ENCODE results near the gene NDOR1.

Gene NDOR1

GRCh38 chr9:137205126-137206069, at the start of gene NDOR1, which contains the start of gene TMEM203:
NDOR1 (plus strand) TSS chr9:137205700; CDS start chr9:137205778, 78 bp downstream.
TMEM203 (minus strand) TSS chr9:137205648; CDS start chr9:137205414, 234 bp downstream.
- no peak for DNase-seq

- DNase-seq: no peak
These were observed 48.7 kb upstream of the NDOR1 start for GRCh38 chr9:137156567-137157375.

DNA sequence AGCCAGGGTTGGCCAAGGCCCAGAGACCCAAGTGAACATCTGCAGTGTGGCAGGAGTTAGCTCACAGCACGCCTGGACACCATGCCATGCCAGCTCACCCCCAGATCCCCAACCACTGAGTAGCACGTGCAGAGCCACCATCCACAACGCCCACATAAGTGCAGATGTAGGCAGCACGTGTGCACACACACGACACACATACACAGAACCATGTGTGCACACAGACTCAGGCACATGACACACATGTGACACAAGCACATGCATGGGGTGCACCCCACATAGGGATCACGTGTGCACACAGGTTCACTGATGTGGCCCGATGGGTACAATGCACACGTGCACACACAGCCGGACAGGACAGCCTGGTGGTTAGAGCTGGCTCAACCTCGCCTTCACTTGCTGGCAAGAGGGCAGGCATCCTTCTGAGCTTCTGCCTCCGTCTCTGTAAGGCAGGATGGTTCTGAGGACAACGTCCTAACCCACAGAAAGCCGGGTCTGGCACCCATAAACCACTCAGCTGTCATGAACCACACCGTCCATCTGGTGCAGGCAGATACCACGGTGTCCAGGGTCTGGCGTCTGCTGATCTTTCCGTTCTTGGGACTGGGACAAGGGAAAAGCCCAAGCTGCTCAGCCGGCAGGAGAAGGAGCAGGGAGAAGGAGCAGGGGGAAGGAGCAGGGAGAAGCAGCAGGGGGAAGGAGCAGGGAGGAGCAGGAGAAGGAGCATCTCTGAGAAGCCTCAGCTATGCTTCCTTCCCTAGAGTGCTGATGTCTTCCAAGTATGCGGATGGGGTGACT, 47.7 kb upstream of the NDOR1 start:
- no peak for DNase-seq

GRCh38 chr9:137158625-137159024, 46.9 kb upstream of the NDOR1 start:
- no peak for DNase-seq

- no peak for DNase-seq
These were observed 46.1 kb upstream of the NDOR1 start for GRCh38 chr9:137159105-137160053.

DNA sequence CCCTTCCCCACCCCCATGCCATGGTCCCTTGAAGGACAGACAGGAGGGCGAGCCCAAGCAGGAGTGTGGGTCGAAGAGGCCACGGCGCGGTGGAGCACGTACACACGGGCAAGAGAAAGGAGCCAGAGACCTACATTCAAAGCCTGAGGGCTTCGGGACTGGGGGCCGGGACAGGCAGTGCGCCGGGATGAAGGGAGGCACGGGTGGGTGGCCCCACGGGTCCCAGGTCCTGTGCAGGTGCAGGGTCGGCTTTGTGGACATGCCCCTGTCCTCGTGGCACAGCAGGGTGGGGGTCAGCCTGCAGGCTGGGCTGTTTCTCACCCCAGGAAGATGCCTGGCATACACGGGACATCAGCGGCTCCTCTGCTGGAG, 45.5 kb upstream of the NDOR1 start:
- no peak for DNase-seq

- no peak for DNase-seq
These were observed 44.6 kb upstream of the NDOR1 start for GRCh38 chr9:137160716-137161557.

GRCh38 chr9:137161558-137162486, 43.7 kb upstream of the NDOR1 start:
- DNase-seq: no peak

GRCh38 chr9:137162505-137163364, 42.8 kb upstream of the NDOR1 start:
- no peak for DNase-seq

DNA sequence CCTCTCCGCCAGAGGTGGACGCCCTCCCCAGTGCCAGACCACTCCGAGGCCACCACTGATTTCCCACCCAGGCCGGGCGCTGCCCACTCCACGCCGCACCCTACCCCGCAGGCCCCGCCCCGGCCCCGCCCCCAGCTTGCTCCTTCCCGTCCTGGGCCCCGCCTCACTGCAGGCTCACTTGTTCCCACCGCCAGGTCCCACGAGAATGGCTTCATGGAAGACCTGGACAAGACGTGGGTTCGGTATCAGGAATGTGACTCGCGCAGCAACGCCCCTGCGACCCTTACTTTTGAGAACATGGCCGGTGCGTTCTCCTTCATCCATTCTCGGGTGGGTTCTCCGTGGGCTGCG, 42.2 kb upstream of the NDOR1 start:
- DNase-seq: no peak

- DNase-seq: no peak
These were observed 41.7 kb upstream of the NDOR1 start for GRCh38 chr9:137163805-137164204.

DNA sequence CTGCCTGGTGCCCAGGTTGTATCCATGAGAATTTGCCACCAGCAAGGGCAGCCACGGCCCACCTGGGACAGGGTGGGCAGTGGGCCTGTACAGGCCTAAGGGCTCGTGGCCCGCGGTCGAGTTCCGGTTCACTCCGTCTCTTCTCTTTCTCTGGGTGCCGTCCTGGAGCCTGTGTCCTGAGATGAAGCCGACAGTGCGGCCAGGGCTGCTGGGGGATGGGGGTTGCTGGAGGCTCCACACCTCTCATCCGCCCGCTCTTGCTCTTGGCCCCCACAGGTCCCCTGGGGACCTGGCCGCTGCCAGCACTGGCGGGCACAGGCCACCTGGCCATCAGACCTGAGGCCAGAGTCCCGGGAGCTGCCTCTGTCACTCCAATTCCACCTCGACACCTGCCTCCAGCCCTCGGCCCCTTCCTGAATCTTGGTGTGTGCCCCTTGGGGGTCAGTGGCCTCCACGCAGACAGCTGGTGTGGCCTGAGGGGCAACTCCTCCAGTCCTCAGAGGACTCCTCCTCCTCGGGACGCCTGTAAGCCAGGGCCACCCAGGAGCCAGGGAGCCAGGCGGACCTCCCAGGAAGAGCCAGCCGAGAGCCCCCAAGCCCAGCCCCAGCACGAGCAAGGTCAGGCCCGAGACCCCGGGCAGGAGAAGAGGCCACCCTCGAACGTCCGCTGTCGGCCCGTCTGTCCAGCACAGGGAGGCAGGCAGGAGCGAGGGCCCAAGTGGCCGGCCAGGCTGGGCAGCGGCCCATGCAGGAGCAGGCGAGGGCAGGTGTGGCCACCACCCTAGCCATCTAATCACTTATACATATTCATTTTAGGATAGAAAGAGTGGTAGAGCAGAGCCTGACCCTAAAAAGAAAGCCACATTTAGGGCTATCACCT, 40.9 kb upstream of the NDOR1 start:
- DNase-seq: no peak

DNA sequence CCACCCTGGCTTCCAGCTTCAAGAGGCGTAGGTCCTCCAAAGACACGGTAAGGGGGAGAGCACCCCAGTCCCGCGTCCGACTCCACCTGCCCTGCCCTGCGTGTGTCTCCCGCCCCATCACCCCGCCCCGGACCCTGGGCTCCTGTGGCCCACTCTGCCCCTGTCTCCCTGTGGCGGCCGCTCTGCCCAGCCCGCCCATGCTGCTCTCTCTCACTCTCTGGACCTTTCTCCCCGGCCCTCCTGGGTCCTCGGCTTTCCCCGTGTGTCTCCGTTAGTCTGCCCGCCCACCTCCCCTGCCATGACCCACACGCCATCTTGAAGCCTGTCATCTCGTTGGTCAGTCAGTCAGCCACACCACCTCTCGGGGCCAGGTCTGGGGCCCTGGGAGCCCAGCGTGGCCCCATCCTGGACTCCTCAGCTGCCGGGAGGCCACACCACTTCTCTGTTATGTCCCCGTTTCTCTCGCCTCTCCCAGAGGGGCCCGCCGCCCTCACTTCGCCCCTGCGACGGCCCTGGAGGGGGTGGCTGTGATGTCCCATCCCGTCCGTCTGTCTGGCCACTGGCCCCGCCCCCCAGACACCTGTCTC, 40.2 kb upstream of the NDOR1 start:
- no peak for DNase-seq

DNA sequence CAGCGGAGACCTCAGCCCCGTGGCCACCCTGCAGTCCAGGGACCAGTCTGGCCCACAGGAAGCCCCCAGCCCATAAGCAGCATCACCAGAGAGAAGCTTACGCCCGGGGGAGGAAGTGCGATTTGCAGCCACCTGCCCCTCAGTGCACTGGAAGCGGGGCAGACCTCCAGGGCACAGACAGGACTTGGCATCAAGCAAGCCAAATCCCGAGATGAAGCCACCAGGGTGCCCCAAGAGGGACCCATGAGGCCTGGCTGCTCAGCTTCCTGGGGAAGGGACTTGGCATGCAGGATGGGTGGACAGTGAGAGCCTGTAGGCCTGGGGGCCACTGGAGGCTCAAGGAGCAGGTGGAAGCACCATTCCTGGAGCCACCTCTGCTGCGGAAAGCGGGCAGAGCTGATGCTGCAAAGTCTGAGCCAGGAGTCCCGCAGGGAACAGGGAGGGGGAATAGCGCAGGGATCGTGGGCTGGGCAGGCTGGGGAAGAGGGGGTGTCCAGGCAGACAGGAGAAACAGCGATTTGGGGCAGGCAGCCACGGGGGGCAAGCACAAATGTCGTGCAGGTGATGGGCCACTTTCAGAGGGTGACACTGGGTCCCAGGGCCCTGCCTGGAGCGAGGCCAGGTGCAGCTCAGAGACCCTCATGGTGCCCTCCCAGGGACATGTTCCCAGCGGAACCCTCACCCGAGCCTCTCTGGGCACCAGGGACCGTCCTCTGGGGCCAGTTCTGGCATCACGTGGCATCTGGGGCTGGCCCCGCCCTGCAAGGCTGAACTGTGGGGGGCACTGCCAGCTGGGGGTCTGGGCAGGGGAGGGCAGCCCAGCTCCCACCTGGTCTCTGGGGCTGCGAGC, 38.9 kb upstream of the NDOR1 start:
- DNase-seq: no peak

DNA sequence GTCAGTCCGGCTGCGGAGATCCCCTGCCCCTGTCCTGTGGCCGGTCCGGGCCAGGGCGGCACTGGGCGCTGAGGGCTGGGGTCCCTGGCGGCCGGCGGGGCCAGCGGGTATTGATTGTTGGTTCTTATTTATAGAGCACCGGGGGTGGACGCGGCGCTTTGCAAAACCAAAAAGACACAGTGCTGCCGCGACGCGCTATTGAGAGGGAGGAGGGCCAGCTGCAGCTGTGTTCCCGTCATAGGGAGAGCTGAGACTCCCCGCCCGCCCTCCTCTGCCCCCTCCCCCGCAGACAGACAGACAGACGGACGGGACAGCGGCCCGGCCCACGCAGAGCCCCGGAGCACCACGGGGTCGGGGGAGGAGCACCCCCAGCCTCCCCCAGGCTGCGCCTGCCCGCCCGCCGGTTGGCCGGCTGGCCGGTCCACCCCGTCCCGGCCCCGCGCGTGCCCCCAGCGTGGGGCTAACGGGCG, 38.2 kb upstream of the NDOR1 start:
- DNase-seq: no peak

Measured in NCI-H2081 treated with DMSO at 0.1 percent for 48 hours (cell line).